ENCODE data around the gene MCCC2.
"Not testable (repeated sequence)": the region's sequence is repeated elsewhere in the genome, so short reads cannot be mapped to it uniquely, and the experiment has no call there.

MCCC2 gene

GRCh38 chr5:71597001-71597400 lies 9.9 kb downstream of the MCCC2 start:
- no peak for DNase-seq (ENCODE audit: low read depth in 2 of 2)

GRCh38 chr5:71600783-71601182 lies 13.6 kb downstream of the MCCC2 start:
- DNase-seq (ENCODE audit: low read depth in 2 of 2): no peak

GRCh38 chr5:71601222-71602026 lies 14.3 kb downstream of the MCCC2 start:
- peak; percentile 22 to 59 for DNase-seq (ENCODE audit: low read depth in 2 of 2)

GRCh38 chr5:71609916-71610315 lies 22.8 kb downstream of the MCCC2 start:
- not testable (repeated sequence) for DNase-seq (ENCODE audit: low read depth in 2 of 2)

- no peak for DNase-seq (ENCODE audit: low read depth in 2 of 2)
Measured at GRCh38 chr5:71615809-71616208, 28.7 kb downstream of the MCCC2 start.

GRCh38 chr5:71620630-71621029 lies 33.5 kb downstream of the MCCC2 start:
- DNase-seq (ENCODE audit: low read depth in 2 of 2): no peak

- DNase-seq (ENCODE audit: low read depth in 2 of 2): no peak
Measured at GRCh38 chr5:71621268-71621667, 34.1 kb downstream of the MCCC2 start.

GRCh38 chr5:71621741-71622140 lies 34.6 kb downstream of the MCCC2 start:
- no peak for DNase-seq (ENCODE audit: low read depth in 2 of 2)

GRCh38 chr5:71623221-71623794 lies 36.2 kb downstream of the MCCC2 start:
- no peak for DNase-seq (ENCODE audit: low read depth in 2 of 2)

- DNase-seq (ENCODE audit: low read depth in 2 of 2): no peak
Measured at GRCh38 chr5:71629950-71630349, 42.8 kb downstream of the MCCC2 start.

GRCh38 chr5:71631070-71631469 lies 43.9 kb downstream of the MCCC2 start:
- DNase-seq (ENCODE audit: low read depth in 2 of 2): no peak

- no peak for DNase-seq (ENCODE audit: low read depth in 2 of 2)
Measured at GRCh38 chr5:71632168-71632567, 45.0 kb downstream of the MCCC2 start.

- DNase-seq (ENCODE audit: low read depth in 2 of 2): no peak
Measured at GRCh38 chr5:71633255-71634155, 46.4 kb downstream of the MCCC2 start.

GRCh38 chr5:71637133-71637532 lies 50.0 kb downstream of the MCCC2 start:
- no peak for DNase-seq (ENCODE audit: low read depth in 2 of 2)

- DNase-seq (ENCODE audit: low read depth in 2 of 2): no peak
Measured at GRCh38 chr5:71640408-71640807, 53.3 kb downstream of the MCCC2 start.

GRCh38 chr5:71645030-71645429 lies 57.9 kb downstream of the MCCC2 start:
- DNase-seq (ENCODE audit: low read depth in 2 of 2): no peak

GRCh38 chr5:71650940-71651339 lies 63.8 kb downstream of the MCCC2 start:
- not testable (repeated sequence) for DNase-seq (ENCODE audit: low read depth in 2 of 2)

GRCh38 chr5:71651579-71651978 lies 64.4 kb downstream of the MCCC2 start:
- DNase-seq (ENCODE audit: low read depth in 2 of 2): peak in 1 of 2 donors; percentile 22

- DNase-seq (ENCODE audit: low read depth in 2 of 2): no peak
Measured at GRCh38 chr5:71652349-71652748, 65.2 kb downstream of the MCCC2 start.

GRCh38 chr5:71652803-71653543 lies 65.8 kb downstream of the MCCC2 start:
- DNase-seq (ENCODE audit: low read depth in 2 of 2): no peak

GRCh38 chr5:71658916-71659662 lies 71.9 kb downstream of the MCCC2 start:
- DNase-seq (ENCODE audit: low read depth in 2 of 2): no peak
